GM12875 (cell line): ENCODE results near the gene WDR55.
A peak's percentile ranks its signal among the peaks of the same experiment; 100 is the strongest.
"Not testable (repeated sequence)": the region's sequence is repeated elsewhere in the genome, so short reads cannot be mapped to it uniquely, and the experiment has no call there.

ENCODE experiments used
- H3K4me3 ChIP-seq: one replicate; pipeline ENCODE4 v1.5.1; 2011; ENCODE audit warnings: low read depth, low read length, control low read depth
- TF ChIP-seq, protein P1 (sequence below): IDR thresholded peaks from 2 replicates; pipeline ENCODE4 v1.5.1; 2011; ENCODE audit warnings: low read depth, mild to moderate bottlenecking, control low read depth, inconsistent platforms, low read length, moderate library complexity, borderline replicate concordance; ENCODE audit not compliant: insufficient read depth

Gene WDR55

DNA sequence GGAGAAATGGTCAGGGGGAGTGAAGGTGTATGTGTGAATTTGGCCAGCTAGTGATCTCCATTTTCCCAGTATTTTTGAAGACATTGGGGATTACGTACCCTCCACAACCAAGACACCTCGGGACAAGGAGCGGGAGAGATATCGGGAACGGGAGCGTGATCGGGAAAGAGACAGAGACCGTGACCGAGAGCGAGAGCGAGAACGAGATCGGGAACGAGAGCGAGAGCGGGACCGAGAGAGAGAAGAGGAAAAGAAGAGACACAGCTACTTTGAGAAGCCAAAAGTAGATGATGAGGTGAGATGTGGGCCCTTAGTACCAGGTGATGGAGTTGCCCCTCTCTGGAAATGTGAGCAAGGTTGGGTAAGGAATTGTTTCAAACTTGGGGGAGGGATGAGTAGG, 5.8 kb upstream of the WDR55 start:
- TF ChIP-seq, protein P1, sequence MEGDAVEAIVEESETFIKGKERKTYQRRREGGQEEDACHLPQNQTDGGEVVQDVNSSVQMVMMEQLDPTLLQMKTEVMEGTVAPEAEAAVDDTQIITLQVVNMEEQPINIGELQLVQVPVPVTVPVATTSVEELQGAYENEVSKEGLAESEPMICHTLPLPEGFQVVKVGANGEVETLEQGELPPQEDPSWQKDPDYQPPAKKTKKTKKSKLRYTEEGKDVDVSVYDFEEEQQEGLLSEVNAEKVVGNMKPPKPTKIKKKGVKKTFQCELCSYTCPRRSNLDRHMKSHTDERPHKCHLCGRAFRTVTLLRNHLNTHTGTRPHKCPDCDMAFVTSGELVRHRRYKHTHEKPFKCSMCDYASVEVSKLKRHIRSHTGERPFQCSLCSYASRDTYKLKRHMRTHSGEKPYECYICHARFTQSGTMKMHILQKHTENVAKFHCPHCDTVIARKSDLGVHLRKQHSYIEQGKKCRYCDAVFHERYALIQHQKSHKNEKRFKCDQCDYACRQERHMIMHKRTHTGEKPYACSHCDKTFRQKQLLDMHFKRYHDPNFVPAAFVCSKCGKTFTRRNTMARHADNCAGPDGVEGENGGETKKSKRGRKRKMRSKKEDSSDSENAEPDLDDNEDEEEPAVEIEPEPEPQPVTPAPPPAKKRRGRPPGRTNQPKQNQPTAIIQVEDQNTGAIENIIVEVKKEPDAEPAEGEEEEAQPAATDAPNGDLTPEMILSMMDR = no peak
- no peak overlapping the region for H3K4me3 ChIP-seq

- H3K4me3 ChIP-seq = not testable (repeated sequence)
Measured at GRCh38 chr5:140660371-140660770, 4.3 kb upstream of the WDR55 start.

GRCh38 chr5:140664030-140664358, 710 bp upstream of the WDR55 start:
- H3K4me3 ChIP-seq = peak overlapping the region; percentile 78
- TF ChIP-seq, protein P1 = no peak

GRCh38 chr5:140671035-140671434, 6.3 kb downstream of the WDR55 start:
- H3K4me3 ChIP-seq = not testable (repeated sequence)

DNA sequence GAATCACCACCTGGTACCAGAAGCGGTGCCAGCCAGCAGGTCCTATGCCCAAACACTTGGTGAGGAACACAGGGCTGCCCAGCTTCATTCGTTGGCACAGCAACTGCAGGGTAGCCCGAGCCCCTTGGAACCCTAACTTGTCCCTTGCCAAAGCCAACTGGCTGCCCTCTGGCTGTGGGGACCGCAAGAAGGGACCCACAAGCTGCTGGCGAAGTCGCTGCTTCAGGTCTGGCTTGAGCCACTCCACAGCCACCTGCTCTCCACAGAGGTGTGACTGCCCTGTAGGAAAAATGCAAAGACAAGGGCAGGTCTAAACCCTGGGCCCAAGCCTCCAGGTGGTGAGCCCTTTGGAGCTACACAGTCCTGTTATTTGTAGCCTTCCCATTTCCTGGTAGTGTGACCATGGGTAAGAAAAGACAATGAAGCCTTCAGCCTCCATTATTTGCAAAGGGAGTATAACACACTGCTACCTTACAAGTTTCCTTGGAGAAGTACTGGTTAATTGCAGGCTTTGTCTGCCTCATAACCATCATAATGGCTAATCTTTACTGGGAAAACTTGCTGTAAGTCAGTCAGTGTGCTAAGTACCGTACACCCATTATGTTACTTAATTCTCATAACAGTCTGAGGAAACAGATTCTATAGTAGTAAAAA, 6.9 kb downstream of the WDR55 start:
- no peak overlapping the region for H3K4me3 ChIP-seq
- TF ChIP-seq, protein P1 = no peak

- TF ChIP-seq, protein P1 = no peak
- no peak overlapping the region for H3K4me3 ChIP-seq
Measured at GRCh38 chr5:140672455-140673186, 7.9 kb downstream of the WDR55 start.

GRCh38 chr5:140673187-140673976, 8.7 kb downstream of the WDR55 start, which contains the start of gene DND1:
DND1 (minus strand) TSS chr5:140673576; CDS start chr5:140673542, 34 bp downstream.
- no peak within 1 kb of the TSS for H3K4me3 ChIP-seq
- TF ChIP-seq, protein P1 = no peak

- TF ChIP-seq, protein P1 = no peak
Measured at GRCh38 chr5:140674211-140674610, 9.5 kb downstream of the WDR55 start.

More at GRCh38 chr5:140674211-140674610, 9.5 kb downstream of the WDR55 start:
- no peak overlapping the region for H3K4me3 ChIP-seq
